CD8-positive, alpha-beta memory T cell (primary cell): Measurements from ENCODE around the gene NAP1L3. TPM values are rescaled to one million over a fixed set of nuclear protein-coding genes. Genes with fewer than 3 reads are reported as not detected.

Source experiments
- CTCF ChIA-PET: fragments of 350-600 bp; sonication (Branson Sonifier 250); formaldehyde crosslinking; loops from one replicate; lab custom pipeline; 2021; ENCODE audit warnings: antibody characterized with exemption; lab: Charles Lee
- POLR2A ChIA-PET: fragments of 350-600 bp; sonication (Branson Sonifier 250); formaldehyde crosslinking; loops from one replicate; lab custom pipeline; 2021; ENCODE audit warnings: antibody characterized with exemption; lab: Charles Lee
- DNase-seq, 5 donors: peaks; one replicate each; pipeline versions ENCODE4 v3.0.0 to v3.0.0-alpha.2; 2020 to 2022; ENCODE audit warnings: mixed read lengths in 1 of 5
- H3K27ac ChIP-seq: one replicate; pipeline ENCODE4 v1.7.0; 2013; ENCODE audit warnings: low read depth, mild to moderate bottlenecking, low read length, moderate library complexity
- H3K27me3 ChIP-seq: 2 replicates; pipeline ENCODE4 v1.7.0; 2013; ENCODE audit warnings: low read length, mild to moderate bottlenecking; ENCODE audit not compliant: insufficient read depth, poor library complexity, severe bottlenecking
- H3K36me3 ChIP-seq: 2 replicates; pipeline ENCODE4 v1.7.0; 2013; ENCODE audit warnings: mild to moderate bottlenecking, low read length, moderate library complexity; ENCODE audit not compliant: insufficient read depth
- H3K4me1 ChIP-seq: 2 replicates; pipeline ENCODE4 v1.7.0; 2013; ENCODE audit warnings: mild to moderate bottlenecking, low read length, moderate library complexity; ENCODE audit not compliant: insufficient read depth
- H3K4me3 ChIP-seq: 2 replicates; pipeline ENCODE4 v1.7.0; 2013; ENCODE audit warnings: mild to moderate bottlenecking, low read length
- H3K9me3 ChIP-seq: 2 replicates; pipeline ENCODE4 v1.7.0; 2013; ENCODE audit warnings: mild to moderate bottlenecking, low read length
- H3K27ac Mint-ChIP-seq, 8 donors: one replicate each; pipeline ENCODE4 v1.8.0; 2020 to 2021; ENCODE audit warnings: mixed read lengths in 8 of 8, mild to moderate bottlenecking in 6 of 8, inconsistent platforms in 3 of 8, moderate library complexity in 3 of 8
- H3K27me3 Mint-ChIP-seq, 2 donors: one replicate each; pipeline ENCODE4 v1.8.0; 2020 to 2021; ENCODE audit warnings: mixed read lengths in 2 of 2, mild to moderate bottlenecking in 1 of 2, moderate library complexity in 1 of 2
- H3K36me3 Mint-ChIP-seq, 3 donors: one replicate each; pipeline ENCODE4 v1.8.0; 2020 to 2021; ENCODE audit warnings: mixed read lengths in 3 of 3, inconsistent platforms in 1 of 3, mild to moderate bottlenecking in 1 of 3
- H3K4me1 Mint-ChIP-seq, 3 donors: one replicate each; pipeline ENCODE4 v1.8.0; 2020 to 2021; ENCODE audit warnings: mixed read lengths in 3 of 3, inconsistent platforms in 1 of 3, mild to moderate bottlenecking in 1 of 3
- H3K4me3 Mint-ChIP-seq, 7 donors: one replicate each; pipeline ENCODE4 v1.8.0; 2020 to 2021; ENCODE audit warnings: mixed read lengths in 7 of 7, mild to moderate bottlenecking in 6 of 7, moderate library complexity in 4 of 7, inconsistent platforms in 2 of 7
- H3K9me3 Mint-ChIP-seq, 5 donors: one replicate each; pipeline ENCODE4 v1.8.0; 2020 to 2022; ENCODE audit warnings: mixed read lengths in 5 of 5, mild to moderate bottlenecking in 3 of 5, moderate library complexity in 2 of 5, inconsistent platforms in 1 of 5
- polyA plus RNA-seq: library from polyadenylated mRNA; unstranded; fragments of 300-500 nt; fragmentation: Illumina TruSeq; gene quantifications from one replicate; pipeline ENCODE4 v1.2.3, GENCODE V29; 2021
- total RNA-seq, 2 experiments: library from RNA; stranded (reverse); gene quantifications; one replicate each; pipeline ENCODE4 v1.2.3, GENCODE V29; 2021

NAP1L3 gene
- total RNA-seq (1 to 10 TPM; 2.0 to 2.1 TPM), polyA plus RNA-seq (4.7 TPM)

DNA sequence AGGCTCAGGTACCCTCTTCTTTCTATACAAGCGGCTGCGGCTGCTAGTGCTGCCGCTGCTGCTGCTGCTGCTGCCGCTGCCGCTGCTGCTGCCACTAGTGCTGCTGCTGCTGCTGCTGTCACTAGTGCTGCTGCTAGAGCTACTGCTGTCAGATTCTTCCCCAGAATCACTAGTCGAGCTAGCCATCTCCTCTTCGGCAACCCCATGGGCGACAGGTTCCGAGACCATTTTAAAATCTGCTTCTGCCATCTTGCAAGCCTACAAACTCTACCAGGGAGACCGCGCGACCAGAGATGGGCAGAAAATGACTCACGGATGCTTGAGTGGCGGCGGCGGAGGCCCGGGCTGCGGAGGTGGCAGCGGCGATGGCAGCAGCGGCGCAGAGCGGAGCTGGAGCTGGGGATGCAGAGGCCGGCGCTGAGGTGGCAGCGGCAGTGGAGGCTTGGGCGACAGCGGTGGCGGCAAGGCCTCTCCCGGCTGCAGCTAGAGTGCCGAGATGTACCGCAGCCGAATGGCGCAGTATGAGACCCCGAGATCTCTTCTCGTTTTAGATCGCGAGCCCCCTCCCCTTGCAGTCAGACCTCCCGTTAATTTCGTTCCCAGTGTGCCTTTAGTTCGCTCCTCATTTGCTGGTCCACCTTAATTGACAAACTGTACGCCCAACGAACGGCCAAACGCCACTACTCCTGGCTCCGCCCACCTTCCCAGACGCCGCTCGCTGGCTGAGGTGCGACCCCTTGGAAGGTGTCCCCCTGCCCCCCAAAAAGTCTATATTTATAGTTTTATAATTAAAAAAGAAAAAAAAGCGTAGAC lies at the start of gene NAP1L3:
TSS of gene NAP1L3 (minus strand) at position 523 of the 813 bp plus-strand sequence. CDS start at position 249, 274 bp downstream.
- Mint-ChIP-seq H3K36me3 (peaks cover 0 to 5% (median 0%) of the 10 kb centered on the region in 3 donors), H3K4me1 (peaks cover 21 to 22% (median 22%) of the 10 kb centered on the region in 3 donors)
- H3K4me3 ChIP-seq = peak within 1 kb of the TSS; percentile 55

GRCh38 chrX:93711076-93711475 lies 37.7 kb upstream of the NAP1L3 start:
- H3K9me3 Mint-ChIP-seq = no peaks in the 10 kb centered on the region

More for the DNA sequence above, at the start of gene NAP1L3:
- DNase-seq = peak; percentile 18 to 66 (median 62)
- Mint-ChIP-seq H3K9me3 (peaks cover 0 to 4% (median 0%) of the 10 kb centered on the region in 5 donors), H3K27ac (peak within 1 kb of the TSS; percentile 64 to 95 (median 89)), H3K4me3 (peak within 1 kb of the TSS; percentile 90 to 97 (median 93)), H3K27me3 (peaks cover 0 to 8% of the 10 kb centered on the region in 2 donors)
- peak within 1 kb of the TSS; percentile 43 for H3K27ac ChIP-seq
- H3K36me3 ChIP-seq = no peaks in the 10 kb centered on the region
- no peaks in the 10 kb centered on the region for H3K27me3 ChIP-seq
- no peaks in the 10 kb centered on the region for H3K4me1 ChIP-seq
- no peaks in the 10 kb centered on the region for H3K9me3 ChIP-seq
- CTCF ChIA-PET = no interaction called here
- POLR2A ChIA-PET = no interaction called here

GRCh38 chrX:93703701-93704100 lies 30.3 kb upstream of the NAP1L3 start:
- Histone ChIP-seq H3K4me1 (no peaks in the 10 kb centered on the region), H3K9me3 (no peaks in the 10 kb centered on the region), H3K4me3 (no peak overlapping the region), H3K27me3 (no peaks in the 10 kb centered on the region), H3K36me3 (no peaks in the 10 kb centered on the region), H3K27ac (no peak overlapping the region)
- Mint-ChIP-seq H3K36me3 (no peaks in the 10 kb centered on the region), H3K4me1 (no peaks in the 10 kb centered on the region), H3K9me3 (peaks cover 0 to 2% (median 0%) of the 10 kb centered on the region in 5 donors), H3K27me3 (peaks cover 0 to 2% of the 10 kb centered on the region in 2 donors), H3K4me3 (no peak overlapping the region), H3K27ac (no peak overlapping the region)
- no peak for DNase-seq
- CTCF ChIA-PET = no interaction called here
- POLR2A ChIA-PET = no interaction called here

More at GRCh38 chrX:93711076-93711475, 37.7 kb upstream of the NAP1L3 start:
- Mint-ChIP-seq H3K4me1 (no peaks in the 10 kb centered on the region), H3K4me3 (no peak overlapping the region), H3K27ac (no peak overlapping the region), H3K27me3 (peaks cover 0 to 2% of the 10 kb centered on the region in 2 donors), H3K36me3 (no peaks in the 10 kb centered on the region)
- H3K36me3 ChIP-seq = no peaks in the 10 kb centered on the region
- H3K4me3 ChIP-seq = no peak overlapping the region
- CTCF ChIA-PET = no interaction called here
- H3K27me3 ChIP-seq = no peaks in the 10 kb centered on the region
- DNase-seq = no peak
- H3K4me1 ChIP-seq = no peaks in the 10 kb centered on the region
- H3K27ac ChIP-seq = no peak overlapping the region
- H3K9me3 ChIP-seq = no peaks in the 10 kb centered on the region
- POLR2A ChIA-PET = no interaction called here

- ChIA-PET CTCF (no interaction called here), POLR2A (no interaction called here)
- no peaks in the 10 kb centered on the region for H3K4me1 Mint-ChIP-seq
- Histone ChIP-seq H3K36me3 (no peaks in the 10 kb centered on the region), H3K4me1 (no peaks in the 10 kb centered on the region), H3K27ac (no peak overlapping the region), H3K4me3 (no peak overlapping the region), H3K9me3 (no peaks in the 10 kb centered on the region), H3K27me3 (no peaks in the 10 kb centered on the region)
- peaks cover 0 to 3% of the 10 kb centered on the region in 2 donors for H3K27me3 Mint-ChIP-seq
- H3K9me3 Mint-ChIP-seq = peaks cover 0 to 2% (median 0%) of the 10 kb centered on the region in 5 donors
- H3K4me3 Mint-ChIP-seq = no peak overlapping the region
- H3K36me3 Mint-ChIP-seq = no peaks in the 10 kb centered on the region
- DNase-seq = no peak
- no peak overlapping the region for H3K27ac Mint-ChIP-seq
These were observed 22.6 kb upstream of the NAP1L3 start for GRCh38 chrX:93695981-93696380.

GRCh38 chrX:93673869-93674271 lies 492 bp upstream of the NAP1L3 start, which contains the start of gene FAM133A:
Gene FAM133A (plus strand): TSS chrX:93674206. CDS start chrX:93709420, 35,214 bp downstream.
- Mint-ChIP-seq H3K4me3 (peak within 1 kb of the TSS; percentile 90 to 97 (median 93)), H3K27me3 (peaks cover 0 to 8% of the 10 kb centered on the region in 2 donors), H3K36me3 (peaks cover 0 to 5% (median 0%) of the 10 kb centered on the region in 3 donors), H3K4me1 (peaks cover 21 to 22% (median 22%) of the 10 kb centered on the region in 3 donors), H3K27ac (peak within 1 kb of the TSS; percentile 64 to 95 (median 89)), H3K9me3 (peaks cover 0 to 4% (median 0%) of the 10 kb centered on the region in 5 donors)
- H3K27me3 ChIP-seq = no peaks in the 10 kb centered on the region
- POLR2A ChIA-PET = no interaction called here
- DNase-seq = no peak
- no peaks in the 10 kb centered on the region for H3K36me3 ChIP-seq
- peak within 1 kb of the TSS; percentile 43 for H3K27ac ChIP-seq
- peak within 1 kb of the TSS; percentile 55 for H3K4me3 ChIP-seq
- no peaks in the 10 kb centered on the region for H3K4me1 ChIP-seq
- CTCF ChIA-PET = no interaction called here
- no peaks in the 10 kb centered on the region for H3K9me3 ChIP-seq

DNA sequence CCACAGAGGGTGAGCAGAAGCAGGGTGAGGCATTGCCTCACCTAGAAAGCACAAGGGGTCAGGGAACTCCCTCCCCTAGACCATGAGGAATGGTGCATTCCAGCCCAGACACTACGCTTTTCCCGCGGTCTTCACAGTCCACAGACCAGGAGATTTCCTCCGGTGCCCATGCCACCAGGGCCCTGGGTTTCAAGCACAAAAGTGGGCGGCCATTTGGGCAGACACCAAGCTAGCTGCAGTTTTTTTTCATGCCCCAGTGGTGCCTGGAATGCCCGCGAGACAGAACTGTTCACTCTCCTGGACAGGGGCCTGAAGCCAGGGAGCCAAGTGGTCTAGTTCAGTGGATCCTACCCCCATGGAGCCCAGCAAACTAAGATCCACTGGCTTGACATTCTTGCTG lies 12.8 kb downstream of the NAP1L3 start:
- Mint-ChIP-seq H3K27ac (no peak overlapping the region), H3K4me3 (no peak overlapping the region), H3K36me3 (no peaks in the 10 kb centered on the region), H3K27me3 (no peaks in the 10 kb centered on the region), H3K4me1 (no peaks in the 10 kb centered on the region), H3K9me3 (no peaks in the 10 kb centered on the region)
- H3K9me3 ChIP-seq = no peaks in the 10 kb centered on the region
- no peak for DNase-seq
- POLR2A ChIA-PET = no interaction called here
- H3K4me1 ChIP-seq = no peaks in the 10 kb centered on the region
- no peak overlapping the region for H3K4me3 ChIP-seq
- no peaks in the 10 kb centered on the region for H3K36me3 ChIP-seq
- no peak overlapping the region for H3K27ac ChIP-seq
- no peaks in the 10 kb centered on the region for H3K27me3 ChIP-seq
- CTCF ChIA-PET = no interaction called here

GRCh38 chrX:93649381-93649780 lies 24.0 kb downstream of the NAP1L3 start:
- Mint-ChIP-seq H3K27me3 (peaks cover 0 to 6% of the 10 kb centered on the region in 2 donors), H3K27ac (no peak overlapping the region), H3K4me3 (no peak overlapping the region), H3K9me3 (peaks cover 0 to 5% (median 0%) of the 10 kb centered on the region in 5 donors), H3K36me3 (no peaks in the 10 kb centered on the region), H3K4me1 (no peaks in the 10 kb centered on the region)
- H3K27me3 ChIP-seq = no peaks in the 10 kb centered on the region
- H3K4me1 ChIP-seq = no peaks in the 10 kb centered on the region
- H3K27ac ChIP-seq = no peak overlapping the region
- ChIA-PET POLR2A (no interaction called here), CTCF (no interaction called here)
- H3K4me3 ChIP-seq = no peak overlapping the region
- DNase-seq = no peak
- H3K9me3 ChIP-seq = no peaks in the 10 kb centered on the region
- no peaks in the 10 kb centered on the region for H3K36me3 ChIP-seq

GRCh38 chrX:93637591-93637990 lies 35.8 kb downstream of the NAP1L3 start:
- peaks cover 0 to 2% (median 0%) of the 10 kb centered on the region in 3 donors for H3K36me3 Mint-ChIP-seq
- peaks cover 0 to 12% (median 0%) of the 10 kb centered on the region in 5 donors for H3K9me3 Mint-ChIP-seq
- no peak for DNase-seq
- no peaks in the 10 kb centered on the region for H3K9me3 ChIP-seq
- no peak overlapping the region for H3K27ac ChIP-seq
- ChIA-PET CTCF (no interaction called here), POLR2A (no interaction called here)
- no peaks in the 10 kb centered on the region for H3K4me1 ChIP-seq
- H3K4me3 Mint-ChIP-seq = no peak overlapping the region
- H3K27ac Mint-ChIP-seq = no peak overlapping the region
- H3K4me3 ChIP-seq = no peak overlapping the region
- H3K27me3 Mint-ChIP-seq = peaks cover 0 to 3% of the 10 kb centered on the region in 2 donors
- H3K4me1 Mint-ChIP-seq = no peaks in the 10 kb centered on the region
- no peaks in the 10 kb centered on the region for H3K27me3 ChIP-seq
- H3K36me3 ChIP-seq = no peaks in the 10 kb centered on the region
